ENCODE data around the gene EEF1A2. TPM values are rescaled to one million over a fixed set of nuclear protein-coding genes. Genes with fewer than 3 reads are reported as not detected.

EEF1A2 gene
- polyA plus RNA-seq, 3 donors = 0.08 TPM; not detected in 2

- H4K20me1 ChIP-seq (ENCODE audit: insufficient read depth, low read length) = no peaks in the 10 kb centered on the region
- no peak overlapping the region for H3K9ac ChIP-seq (ENCODE audit: insufficient read depth, low read length, poor library complexity, severe bottlenecking)
- H3K9me3 Mint-ChIP-seq = peaks cover 0 to 4% (median 0%) of the 10 kb centered on the region in 7 donors
- H3K36me3 ChIP-seq (replicated peaks in 1 of 2; ENCODE audit: control insufficient read depth in 1 of 2, insufficient read depth in 2 of 2, low read length in 2 of 2) = no peaks in the 10 kb centered on the region
- H3K27ac Mint-ChIP-seq = no peak overlapping the region
- no peak overlapping the region for H3K4me2 ChIP-seq (replicated peaks; ENCODE audit: extremely low read depth, low read length, poor library complexity, severe bottlenecking)
- no peaks in the 10 kb centered on the region for H3K36me3 Mint-ChIP-seq
- intact Hi-C loops (cut with micrococcal nuclease) = no loop called here
- no peak overlapping the region for H3K4me3 Mint-ChIP-seq
- TF ChIP-seq CTCF (IDR thresholded peaks at IDR 0.05) = no peak
- no peaks in the 10 kb centered on the region for H3K4me1 Mint-ChIP-seq
- no peaks in the 10 kb centered on the region for H3K4me1 ChIP-seq (ENCODE audit: control insufficient read depth in 1 of 2, insufficient read depth in 2 of 2, low read length in 2 of 2)
- 90% methylated on average over 16 of the region's 17 CpGs for WGBS (ENCODE audit: insufficient coverage)
- peaks cover 13 to 40% (median 28%) of the 10 kb centered on the region in 3 donors for H3K27me3 Mint-ChIP-seq (ENCODE audit: low read depth in 3 of 3)
- no peaks in the 10 kb centered on the region for H3K79me2 ChIP-seq (ENCODE audit: insufficient read depth, low read length)
- no peak overlapping the region for H3K27ac ChIP-seq (ENCODE audit: low read depth in 1 of 2, low read length in 2 of 2)
- H2AFZ ChIP-seq (ENCODE audit: insufficient read depth, low read depth, low read length, poor library complexity, severe bottlenecking) = no peak overlapping the region
- H3K27me3 ChIP-seq (ENCODE audit: control insufficient read depth in 2 of 2, insufficient read depth in 2 of 2, low read length in 2 of 2) = peaks cover 2 to 17% of the 10 kb centered on the region in 2 donors
- H3K4me3 ChIP-seq (replicated peaks in 1 of 3; ENCODE audit: low read depth in 2 of 3, low read length in 3 of 3) = no peak overlapping the region
- no peak for DNase-seq
- no peaks in the 10 kb centered on the region for H3K9me3 ChIP-seq (replicated peaks in 1 of 2; ENCODE audit: control insufficient read depth in 1 of 2, insufficient read depth in 1 of 2, low read length in 2 of 2)
These were observed 32.0 kb downstream of the EEF1A2 start for GRCh38 chr20:63466861-63467260.

GRCh38 chr20:63466250-63466825 is 32.5 kb downstream of the EEF1A2 start:
- Histone ChIP-seq H3K9ac (ENCODE audit: insufficient read depth, low read length, poor library complexity, severe bottlenecking) (no peak overlapping the region), H3K4me3 (replicated peaks in 1 of 3; ENCODE audit: low read depth in 2 of 3, low read length in 3 of 3) (no peak overlapping the region), H3K79me2 (ENCODE audit: insufficient read depth, low read length) (no peaks in the 10 kb centered on the region), H3K27ac (ENCODE audit: low read depth in 1 of 2, low read length in 2 of 2) (no peak overlapping the region), H3K27me3 (ENCODE audit: control insufficient read depth in 2 of 2, insufficient read depth in 2 of 2, low read length in 2 of 2) (peaks cover 2 to 16% of the 10 kb centered on the region in 2 donors), H3K4me2 (replicated peaks; ENCODE audit: extremely low read depth, low read length, poor library complexity, severe bottlenecking) (no peak overlapping the region), H4K20me1 (ENCODE audit: insufficient read depth, low read length) (no peaks in the 10 kb centered on the region), H3K36me3 (replicated peaks in 1 of 2; ENCODE audit: control insufficient read depth in 1 of 2, insufficient read depth in 2 of 2, low read length in 2 of 2) (no peaks in the 10 kb centered on the region), H2AFZ (ENCODE audit: insufficient read depth, low read depth, low read length, poor library complexity, severe bottlenecking) (no peak overlapping the region), H3K4me1 (ENCODE audit: control insufficient read depth in 1 of 2, insufficient read depth in 2 of 2, low read length in 2 of 2) (no peaks in the 10 kb centered on the region), H3K9me3 (replicated peaks in 1 of 2; ENCODE audit: control insufficient read depth in 1 of 2, insufficient read depth in 1 of 2, low read length in 2 of 2) (no peaks in the 10 kb centered on the region)
- Mint-ChIP-seq H3K9me3 (peaks cover 0 to 4% (median 0%) of the 10 kb centered on the region in 7 donors), H3K4me1 (no peaks in the 10 kb centered on the region), H3K4me3 (no peak overlapping the region), H3K36me3 (no peaks in the 10 kb centered on the region), H3K27me3 (ENCODE audit: low read depth in 3 of 3) (peaks cover 13 to 38% (median 27%) of the 10 kb centered on the region in 3 donors), H3K27ac (no peak overlapping the region)
- intact Hi-C loops (cut with micrococcal nuclease) = no loop called here
- 89% methylated on average over 55 of the region's 55 CpGs for WGBS (ENCODE audit: insufficient coverage)
- no peak for DNase-seq
- TF ChIP-seq CTCF (IDR thresholded peaks at IDR 0.05) = no peak

Data from CD14-positive monocyte (primary cell).